GM12878 (cell line): ENCODE results near the gene CYB5R2.

ENCODE experiments used
- CTCF ChIP-seq, 3 experiments: IDR thresholded peaks in 2 of 3; conservative IDR thresholded peaks in 1 of 3; 2 replicates each; pipeline ENCODE4 v1.5.1; 2011; ENCODE audit warnings: low read depth in 3 of 3, low read length in 3 of 3, mild to moderate bottlenecking in 3 of 3, control low read depth in 2 of 3, moderate library complexity in 2 of 3, inconsistent platforms in 1 of 3, mixed read lengths in 1 of 3; ENCODE audit not compliant: control insufficient read depth in 2 of 3, insufficient read depth in 1 of 3; ENCODE audit errors: extremely low read depth in 1 of 3
- EED ChIP-seq: sonication (generic); IDR thresholded peaks from 2 replicates; pipeline ENCODE4 v1.6.1; 2016; ENCODE audit warnings: antibody characterized with exemption, low read depth
- MXI1 ChIP-seq: fragments of 150-350 bp; IDR thresholded peaks from 2 replicates; pipeline ENCODE4 v1.6.1; 2011; ENCODE audit warnings: low read depth, mild to moderate bottlenecking, inconsistent platforms, low read length, improper control_type of control experiment
- NBN ChIP-seq: fragments of 450-650 bp; IDR thresholded peaks from 2 replicates; pipeline ENCODE4 v1.6.1; 2016
- ZNF207 ChIP-seq: fragments of 450-650 bp; IDR thresholded peaks from 2 replicates; pipeline ENCODE4 v1.6.1; 2014; ENCODE audit warnings: antibody characterized with exemption, mild to moderate bottlenecking, borderline replicate concordance

- TF ChIP-seq ZNF207 (no peak), NBN (no peak), EED (no peak), CTCF (IDR thresholded peaks at IDR 0.05 in 2 of 3, conservative IDR thresholded peaks at IDR 0.05 in 1 of 3; ENCODE audit: control insufficient read depth in 2 of 3, extremely low read depth in 1 of 3, insufficient read depth in 1 of 3, low read depth in 3 of 3, low read length in 3 of 3) (no peak), MXI1 (no peak)
Observed at GRCh38 chr11:7636350-7636749, 37.0 kb downstream of the CYB5R2 start.
